IPS-11a (cell line): ENCODE measurements around the gene CAD.

Experiments
- H3K4me3 ChIP-seq: one replicate; pipeline ENCODE4 v1.5.1; 2013; ENCODE audit warnings: low read depth, low read length, control low read depth

CAD gene

DNA sequence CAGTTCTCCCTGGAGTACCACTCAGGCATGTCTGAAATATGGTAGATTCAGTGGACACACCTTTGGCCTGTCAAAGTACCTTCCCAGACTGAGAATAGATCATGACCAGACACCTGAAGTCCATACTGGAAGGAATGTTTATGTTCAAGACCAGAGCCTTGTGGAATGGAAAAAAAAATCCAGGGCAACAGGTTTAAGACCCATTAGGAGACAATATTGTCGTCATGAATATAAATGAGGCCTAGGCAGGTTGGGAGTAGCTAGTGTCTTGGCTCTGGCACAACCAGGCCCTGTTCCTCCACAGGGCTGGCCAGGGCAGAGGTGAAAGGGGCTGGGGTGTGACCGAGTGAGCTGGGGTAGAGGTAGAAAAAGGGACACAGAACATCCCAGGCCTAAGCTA is 18.5 kb upstream of the CAD start:
- H3K4me3 ChIP-seq = no peak overlapping the region

DNA sequence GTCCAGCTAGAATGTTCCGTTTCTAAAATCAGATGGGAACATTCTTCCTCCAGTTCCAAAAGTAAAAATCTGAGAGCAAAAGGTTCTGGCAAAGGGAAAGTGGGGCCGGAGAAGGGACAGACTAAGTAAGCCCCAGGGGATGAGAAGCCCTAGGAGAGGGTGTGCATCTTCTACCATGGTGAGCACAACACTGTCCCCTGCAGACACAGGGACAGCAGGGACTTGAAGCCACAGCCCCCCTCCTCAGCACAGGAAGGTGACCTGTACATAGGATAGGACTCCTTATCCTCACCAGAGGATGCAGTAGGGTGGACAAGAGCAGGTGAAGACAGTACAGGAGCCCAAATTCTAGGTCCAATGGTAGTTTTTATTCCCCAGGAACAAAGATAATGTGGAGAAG is 17.9 kb upstream of the CAD start:
- no peak overlapping the region for H3K4me3 ChIP-seq

DNA sequence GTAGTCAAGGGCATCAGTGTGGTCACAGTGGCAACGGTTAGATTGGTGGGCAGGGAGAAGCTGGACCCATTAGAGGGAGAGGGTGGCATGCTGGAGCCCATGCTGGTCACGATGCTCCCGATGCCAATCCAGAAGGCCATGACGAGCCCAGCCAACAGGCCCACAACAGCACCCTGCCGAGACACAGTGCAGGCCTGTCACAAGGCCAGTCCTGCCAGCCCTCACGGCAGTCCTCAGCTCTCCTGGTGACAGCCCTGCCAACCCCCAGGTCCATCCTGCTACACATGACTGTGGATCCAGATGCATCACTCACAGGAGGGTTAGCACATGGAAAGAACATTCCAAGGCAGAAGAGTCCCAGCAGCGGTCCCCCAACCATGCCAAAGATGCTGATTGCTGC is 15.5 kb upstream of the CAD start:
- H3K4me3 ChIP-seq = no peak overlapping the region

DNA sequence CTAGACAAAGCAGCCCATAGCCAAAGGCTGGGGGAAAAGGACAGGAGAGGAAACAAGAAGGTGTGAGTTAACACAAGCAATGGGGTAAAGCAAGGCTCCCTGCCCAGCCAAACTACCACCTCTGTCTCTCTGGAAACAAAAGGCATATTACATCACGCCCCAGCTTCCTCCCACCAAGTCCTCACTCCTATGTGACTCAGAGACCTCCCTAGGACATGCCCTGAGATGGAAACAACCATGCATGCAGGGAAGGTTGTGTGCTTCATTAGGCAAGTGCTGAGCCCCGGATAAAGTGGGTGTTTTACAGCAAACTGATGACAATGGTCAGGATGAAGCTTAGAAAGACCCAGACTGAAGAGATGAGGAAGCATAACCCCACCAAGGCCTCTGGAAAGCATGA is 14.3 kb upstream of the CAD start:
- H3K4me3 ChIP-seq = no peak overlapping the region

DNA sequence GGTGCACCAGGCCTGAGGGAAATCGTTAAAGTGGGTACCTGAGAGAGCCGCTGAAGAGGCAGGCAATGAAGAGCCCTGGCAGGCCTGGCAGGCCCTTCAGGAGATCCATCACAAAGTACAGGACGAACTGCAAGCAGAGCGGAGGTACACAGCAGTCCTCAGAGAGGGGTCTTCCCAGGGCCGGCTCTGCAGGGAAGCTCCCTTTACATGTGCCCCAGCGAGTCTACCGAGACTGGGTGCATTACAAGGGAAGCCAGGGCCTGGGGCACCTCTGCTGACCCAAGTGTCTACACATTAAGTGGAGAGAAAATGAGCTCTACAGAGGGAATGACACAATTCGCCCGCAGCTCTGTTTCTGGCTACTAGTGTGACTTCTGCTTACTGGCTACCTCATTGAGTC is 13.4 kb upstream of the CAD start:
- H3K4me3 ChIP-seq = no peak overlapping the region

DNA sequence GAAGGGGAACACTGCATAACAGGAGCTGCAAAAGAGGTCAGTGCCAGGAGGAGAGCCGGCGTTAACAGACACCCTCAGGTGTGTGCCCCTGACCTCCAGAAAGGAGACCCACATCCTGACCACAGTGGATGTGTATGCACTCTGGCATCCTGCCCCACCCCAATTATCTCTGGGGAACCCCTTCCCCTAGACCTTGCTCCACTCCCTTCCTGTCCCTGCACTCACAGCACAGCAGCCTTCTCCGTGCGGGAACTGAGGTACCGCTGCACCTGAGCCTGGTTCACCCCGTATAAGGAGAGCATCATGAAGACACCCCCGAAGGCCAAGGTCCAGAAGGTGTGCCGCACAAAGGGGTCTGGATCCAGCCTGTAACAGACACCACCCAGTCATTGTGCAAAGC is 12.6 kb upstream of the CAD start:
- H3K4me3 ChIP-seq = no peak overlapping the region

DNA sequence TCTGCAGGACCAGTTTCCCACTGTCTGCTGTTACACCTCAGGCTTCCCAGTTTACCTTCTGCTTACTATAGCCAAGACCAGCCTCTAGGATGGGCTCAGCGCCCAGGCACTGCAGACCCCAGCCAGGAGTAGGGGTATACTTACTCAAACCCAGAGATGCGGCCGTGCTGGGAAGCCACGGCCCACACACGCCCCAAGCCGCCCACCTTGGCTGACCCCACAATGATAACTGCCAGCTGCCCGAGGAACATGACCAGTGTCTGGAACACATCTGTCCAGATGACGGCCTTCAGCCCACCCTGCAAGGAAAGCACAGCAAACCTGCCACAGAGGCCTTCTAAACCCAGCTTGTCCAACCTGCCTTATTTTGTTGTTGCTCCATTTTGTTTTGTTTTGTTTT is 12.0 kb upstream of the CAD start:
- H3K4me3 ChIP-seq = no peak overlapping the region

DNA sequence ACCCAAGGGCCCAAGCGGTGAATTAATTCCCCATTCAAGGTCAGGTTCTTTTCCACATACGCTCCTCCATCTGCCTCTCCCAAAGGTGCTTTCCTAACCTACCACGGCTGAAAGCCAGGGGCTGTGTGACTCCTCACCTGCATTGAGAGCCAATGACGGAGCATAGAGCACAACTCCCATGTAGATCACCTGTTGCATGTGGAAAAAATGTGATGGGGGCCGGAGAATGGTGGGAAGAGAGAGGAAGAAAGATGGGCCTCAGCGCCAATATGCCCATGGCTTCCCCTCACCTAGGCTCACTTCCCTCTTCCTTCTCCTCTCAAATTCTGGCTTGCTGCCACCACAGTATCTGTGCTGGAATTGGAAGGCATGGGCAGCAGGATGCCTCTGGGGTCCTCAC is 10.8 kb upstream of the CAD start:
- no peak overlapping the region for H3K4me3 ChIP-seq

DNA sequence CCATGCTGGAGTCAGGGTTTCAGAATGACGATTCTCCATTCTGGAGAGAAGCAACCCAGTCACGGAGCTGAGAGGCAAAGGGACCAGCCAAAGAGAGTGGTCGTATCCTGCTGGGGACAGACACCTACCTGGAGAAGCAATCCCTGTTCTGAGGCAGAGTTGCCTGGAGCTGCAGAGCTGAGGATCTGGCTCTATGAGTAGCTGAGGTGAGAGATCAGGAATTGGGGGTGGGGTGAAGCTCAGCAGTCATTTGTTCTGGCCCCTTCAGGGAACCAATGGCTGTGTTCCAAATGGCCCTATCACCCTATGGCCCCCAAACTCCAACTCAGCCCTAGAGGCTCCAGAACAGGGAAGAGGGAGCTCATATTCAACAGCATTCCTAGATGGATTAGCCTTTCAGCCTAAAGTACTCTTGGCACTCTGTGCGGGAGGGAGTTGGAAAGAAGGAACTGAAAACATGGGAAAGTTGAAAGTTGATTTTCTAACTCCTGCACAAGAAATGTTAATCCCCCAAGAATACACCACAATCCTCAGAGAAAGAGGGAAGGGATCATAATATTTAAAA is 8.6 kb upstream of the CAD start:
- no peak overlapping the region for H3K4me3 ChIP-seq

DNA sequence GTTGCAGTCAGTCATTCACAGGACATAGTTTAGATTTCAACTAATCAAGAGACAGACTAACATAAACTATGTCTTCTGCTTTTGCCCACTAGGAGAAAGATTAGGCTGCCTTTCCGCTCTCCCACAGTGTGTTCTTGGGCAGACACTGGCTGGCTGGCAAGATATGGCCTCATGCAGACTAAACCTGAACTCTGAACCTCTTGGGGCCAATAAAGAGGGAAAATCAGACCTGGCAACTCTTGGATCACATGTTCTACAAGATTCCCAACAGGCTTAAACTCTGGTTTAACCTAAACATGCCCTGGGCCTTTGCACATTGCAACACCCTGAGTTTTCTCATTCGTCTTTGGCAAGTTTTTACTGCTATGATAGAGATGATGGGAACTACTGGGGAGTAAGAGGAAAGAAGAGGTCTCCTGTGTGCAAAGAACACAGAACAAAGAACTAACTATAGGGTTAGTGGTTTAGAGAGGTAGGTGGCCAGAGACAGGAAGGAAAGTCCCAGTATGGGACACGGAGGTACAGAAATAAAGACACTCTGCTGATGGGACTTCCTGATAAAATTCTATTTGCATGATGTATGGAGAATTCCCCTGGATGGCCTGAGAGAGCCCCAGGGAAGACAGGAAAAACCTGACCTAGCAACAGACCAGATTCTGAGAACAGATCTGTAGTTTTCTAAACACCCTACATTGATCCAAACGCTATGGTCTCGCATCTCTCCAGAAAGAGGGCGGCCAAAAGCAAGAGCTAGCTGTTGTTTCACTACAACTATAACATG is 7.4 kb upstream of the CAD start:
- no peak overlapping the region for H3K4me3 ChIP-seq

DNA sequence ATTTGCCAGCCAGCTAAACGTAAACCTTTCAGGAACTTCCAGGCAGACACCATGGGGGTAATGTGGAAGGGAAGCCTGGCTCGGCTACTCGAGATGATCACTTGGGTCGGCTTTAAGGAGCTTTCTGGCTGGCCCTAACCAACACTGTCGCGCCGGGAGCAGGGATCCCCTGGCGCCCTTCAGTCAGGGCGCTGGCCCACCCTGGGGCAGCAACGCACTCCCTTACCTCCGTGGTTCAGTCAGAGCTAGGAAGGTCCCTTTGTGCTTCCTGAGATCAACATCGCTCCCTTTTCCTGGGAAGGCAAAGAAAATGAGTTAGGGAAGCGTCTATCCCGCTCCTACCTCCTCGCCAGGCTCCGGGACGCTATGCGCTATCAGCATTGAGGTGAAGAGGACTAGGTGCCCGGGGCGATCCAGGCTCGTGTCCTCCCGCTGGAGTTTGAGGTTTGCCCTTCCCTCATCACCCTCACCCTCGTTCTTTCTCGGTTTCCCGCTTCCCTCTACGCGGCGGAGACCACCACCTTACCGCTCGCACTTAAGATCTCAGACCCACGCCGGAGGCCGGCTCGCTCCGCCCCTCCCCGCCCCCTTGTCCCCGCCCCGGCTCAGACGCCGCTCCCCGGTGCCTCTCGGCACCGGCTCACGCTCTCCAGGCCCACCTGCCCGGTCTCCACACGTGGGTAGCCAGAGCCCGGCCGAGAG is 5.8 kb upstream of the CAD start:
- peak overlapping the region; percentile 90 for H3K4me3 ChIP-seq

DNA sequence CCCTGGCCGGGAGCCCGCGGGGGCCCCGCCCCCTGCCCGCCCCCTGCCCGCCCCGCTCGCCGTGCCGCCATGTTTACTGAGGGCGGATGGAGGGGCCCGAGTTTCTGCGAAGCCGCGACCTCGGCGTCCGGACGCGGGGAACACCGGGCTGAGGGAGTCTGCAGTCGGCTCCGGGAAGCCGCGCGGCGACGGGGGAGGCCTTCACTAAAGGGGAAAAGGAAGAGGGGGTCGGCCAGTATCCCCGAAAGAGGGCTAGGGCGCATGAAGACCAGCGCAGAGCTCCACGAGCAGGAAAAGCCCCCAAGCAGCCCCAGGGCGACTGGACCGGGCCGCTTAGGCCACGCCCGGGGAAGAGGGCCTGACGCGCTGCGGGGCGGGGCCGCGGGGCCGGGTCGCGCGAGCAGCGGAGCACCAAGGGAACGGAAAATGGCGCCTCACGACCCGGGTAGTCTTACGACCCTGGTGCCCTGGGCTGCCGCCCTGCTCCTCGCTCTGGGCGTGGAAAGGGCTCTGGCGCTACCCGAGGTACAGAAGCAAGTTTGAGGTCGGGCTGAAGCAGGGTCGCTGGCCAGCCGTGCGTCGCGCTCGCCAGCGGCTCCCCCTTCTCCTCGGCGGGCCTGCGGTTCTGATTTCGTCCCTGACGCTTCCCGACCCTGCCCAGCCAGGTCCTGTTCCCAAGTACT is 5.1 kb upstream of the CAD start, which contains the start of the genes ATRAID and SLC5A6:
Gene ATRAID, plus strand, starts transcription at position 99 of the 683 bp plus-strand sequence. Its CDS starts 328 bp downstream, at position 427.
Gene SLC5A6, minus strand, starts transcription at position 326 of the 683 bp plus-strand sequence. CDS start 4,618 bp downstream, outside the sequence.
- H3K4me3 ChIP-seq = peak within 1 kb of the TSS; percentile 97

DNA sequence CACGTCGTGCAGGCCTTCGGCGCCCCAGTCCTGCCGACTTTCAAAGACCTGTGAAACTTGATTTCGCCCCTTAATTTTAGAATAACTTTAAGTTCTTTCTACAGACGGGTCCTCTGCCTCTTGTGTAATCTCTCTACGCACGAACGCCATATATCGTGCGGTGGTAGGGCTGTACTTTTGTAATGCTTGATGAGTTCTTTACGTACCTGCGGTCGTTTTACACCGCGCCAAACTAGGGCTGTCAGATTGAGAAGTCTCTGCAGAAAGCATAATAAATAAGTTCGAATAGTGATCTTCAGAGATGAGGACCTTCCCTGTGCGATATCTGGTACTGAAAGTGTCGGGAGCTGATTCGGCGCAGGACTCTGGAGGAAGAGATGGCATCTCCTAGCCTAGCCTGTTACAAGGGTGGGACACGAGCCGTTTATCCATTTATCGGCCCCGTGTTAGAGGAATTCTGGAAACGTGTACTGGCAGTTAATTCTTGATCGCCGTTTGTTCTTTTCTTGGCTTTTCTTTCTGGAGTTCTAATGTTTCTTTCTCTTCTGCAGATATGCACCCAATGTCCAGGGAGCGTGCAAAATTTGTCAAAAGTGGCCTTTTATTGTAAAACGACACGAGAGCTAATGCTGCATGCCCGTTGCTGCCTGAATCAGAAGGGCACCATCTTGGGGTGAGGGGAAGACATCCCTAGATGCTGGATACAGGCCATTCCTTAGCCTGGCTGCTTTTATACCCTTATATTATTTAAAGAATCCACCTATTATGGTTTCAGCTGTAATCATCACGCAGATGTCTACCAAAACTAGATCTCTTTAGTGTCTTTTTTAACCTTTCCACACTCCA is 4.3 kb upstream of the CAD start:
- peak overlapping the region; percentile 97 for H3K4me3 ChIP-seq

DNA sequence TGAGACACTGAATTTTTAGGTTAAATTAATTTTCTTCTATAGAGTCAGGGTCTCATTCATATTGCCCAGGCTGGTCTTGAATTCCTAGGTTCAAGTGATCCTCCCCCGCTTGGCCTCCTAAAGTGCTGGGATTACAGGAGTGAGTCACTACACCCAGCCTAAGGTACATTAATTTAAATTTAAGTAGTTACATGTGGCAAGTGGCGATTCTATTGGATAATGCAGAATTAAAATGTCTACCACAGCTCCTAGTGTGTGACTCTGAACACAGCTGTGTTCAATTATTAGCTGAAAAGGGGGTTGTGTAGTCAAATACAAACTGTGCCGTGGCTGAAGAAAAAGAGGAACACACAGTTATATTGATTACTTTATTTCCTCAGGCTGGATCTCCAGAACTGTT is 2.2 kb upstream of the CAD start:
- H3K4me3 ChIP-seq = no peak overlapping the region

DNA sequence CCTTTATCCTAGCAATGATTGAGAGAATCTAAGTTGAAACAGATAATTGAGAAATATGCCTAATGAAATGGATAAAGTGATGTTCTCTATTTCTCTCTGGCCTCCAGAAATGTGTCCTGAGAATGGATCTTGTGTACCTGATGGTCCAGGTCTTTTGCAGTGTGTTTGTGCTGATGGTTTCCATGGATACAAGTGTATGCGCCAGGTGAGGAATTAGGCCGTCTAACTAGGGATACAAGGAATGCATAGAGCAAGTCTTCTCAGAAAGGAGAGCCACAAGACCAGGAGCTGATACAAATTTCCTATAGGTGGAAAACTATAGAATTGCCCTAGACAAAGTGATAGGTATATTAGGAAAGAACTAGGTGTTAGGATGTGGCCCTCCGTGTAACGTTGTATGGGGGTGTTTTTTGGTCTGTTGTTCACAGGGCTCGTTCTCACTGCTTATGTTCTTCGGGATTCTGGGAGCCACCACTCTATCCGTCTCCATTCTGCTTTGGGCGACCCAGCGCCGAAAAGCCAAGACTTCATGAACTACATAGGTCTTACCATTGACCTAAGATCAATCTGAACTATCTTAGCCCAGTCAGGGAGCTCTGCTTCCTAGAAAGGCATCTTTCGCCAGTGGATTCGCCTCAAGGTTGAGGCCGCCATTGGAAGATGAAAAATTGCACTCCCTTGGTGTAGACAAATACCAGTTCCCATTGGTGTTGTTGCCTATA is 592 bp upstream of the CAD start:
- no peak overlapping the region for H3K4me3 ChIP-seq

DNA sequence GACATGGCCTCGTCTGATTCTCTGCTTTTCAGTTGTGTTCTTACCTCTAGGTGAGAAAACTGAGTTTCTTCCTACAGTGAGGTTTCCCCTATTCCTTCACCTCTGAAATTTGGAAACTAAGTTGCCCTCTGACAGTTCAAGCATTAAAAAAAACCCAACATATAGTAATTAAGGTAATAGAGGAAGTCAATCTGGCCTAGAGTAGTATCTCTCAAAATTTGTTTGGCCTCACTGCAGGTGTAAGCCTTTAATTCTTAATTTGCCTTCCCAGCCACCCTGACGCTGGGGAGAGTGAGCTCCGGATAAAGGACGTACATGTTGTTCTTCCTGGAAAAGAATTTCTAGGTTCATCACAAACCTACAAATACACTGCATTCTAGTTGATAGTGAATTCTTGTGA is 1.4 kb downstream of the CAD start:
- H3K4me3 ChIP-seq = no peak overlapping the region

DNA sequence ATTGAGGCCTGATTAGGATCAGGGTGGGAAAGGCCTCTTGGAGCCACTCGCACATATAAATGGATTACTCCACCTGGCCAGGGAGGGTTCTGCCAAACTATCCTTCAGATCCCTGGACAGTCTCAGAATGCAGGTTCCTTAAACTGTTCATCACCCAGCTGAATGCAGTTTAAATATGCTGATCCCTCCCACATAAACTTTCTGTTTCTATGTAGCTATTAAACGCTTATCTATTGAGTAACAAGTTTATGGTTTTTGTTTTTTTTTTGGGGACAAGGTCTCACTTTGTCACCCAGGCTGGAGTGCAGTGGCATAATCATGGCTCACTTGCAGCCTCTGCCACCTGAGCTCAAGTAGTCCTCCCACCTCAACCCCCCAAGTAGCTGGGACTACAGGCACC is 1.9 kb downstream of the CAD start:
- H3K4me3 ChIP-seq = no peak overlapping the region

DNA sequence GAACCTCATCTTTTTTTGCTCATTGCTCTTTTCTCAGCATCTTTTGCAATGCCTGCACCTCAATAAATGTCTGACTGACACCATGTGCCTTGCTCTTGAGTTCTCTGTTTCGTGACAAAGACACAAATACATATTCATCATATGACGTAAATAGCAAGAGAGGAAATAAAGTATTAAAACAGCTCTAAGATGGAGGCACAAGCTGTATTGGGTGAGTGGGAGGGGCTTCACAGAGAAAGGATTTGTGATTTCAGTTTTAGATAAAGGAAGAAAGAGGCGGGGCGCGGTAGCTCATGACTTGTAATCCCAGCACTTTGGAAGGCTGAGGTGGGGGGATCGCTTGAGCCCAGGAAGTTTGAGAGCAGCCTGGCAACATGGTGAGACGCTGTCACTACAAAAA is 2.9 kb downstream of the CAD start:
- H3K4me3 ChIP-seq = no peak overlapping the region

DNA sequence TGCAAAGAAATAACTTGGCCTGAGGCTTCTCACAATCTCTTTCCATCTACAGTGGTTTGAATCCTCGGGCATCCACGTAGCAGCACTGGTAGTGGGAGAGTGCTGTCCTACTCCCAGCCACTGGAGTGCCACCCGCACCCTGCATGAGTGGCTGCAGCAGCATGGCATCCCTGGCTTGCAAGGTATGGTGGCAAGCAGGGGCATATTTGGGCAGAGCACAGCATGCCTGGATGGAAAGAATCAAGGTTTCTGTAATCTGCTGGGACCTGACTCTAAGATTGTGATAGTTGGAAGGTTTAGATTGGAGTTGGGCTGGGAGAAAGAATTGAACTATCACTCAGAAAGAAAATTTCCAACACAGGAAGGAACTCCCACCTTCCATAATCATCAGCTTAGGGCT is 4.0 kb downstream of the CAD start:
- H3K4me3 ChIP-seq = no peak overlapping the region

DNA sequence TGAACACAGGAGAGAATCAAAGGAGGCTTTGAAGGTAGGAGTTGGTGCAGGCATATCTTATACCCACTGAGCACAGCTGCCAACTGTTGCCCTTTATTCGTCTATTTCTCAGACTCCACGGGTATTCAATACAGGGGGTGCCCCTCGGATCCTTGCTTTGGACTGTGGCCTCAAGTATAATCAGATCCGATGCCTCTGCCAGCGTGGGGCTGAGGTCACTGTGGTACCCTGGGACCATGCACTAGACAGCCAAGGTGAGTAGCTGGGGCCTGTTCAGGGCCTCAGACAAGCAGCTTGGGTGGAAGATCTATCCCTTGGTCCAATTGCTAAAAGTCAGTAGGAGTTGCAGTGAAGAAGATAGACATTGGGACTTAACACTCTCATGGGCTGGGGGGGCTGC is 5.2 kb downstream of the CAD start:
- H3K4me3 ChIP-seq = no peak overlapping the region
